ENCODE results near the gene ELF1.
"Not testable (repeated sequence)": the region's sequence is repeated elsewhere in the genome, so short reads cannot be mapped to it uniquely, and the experiment has no call there.

The ELF1 gene

DNA sequence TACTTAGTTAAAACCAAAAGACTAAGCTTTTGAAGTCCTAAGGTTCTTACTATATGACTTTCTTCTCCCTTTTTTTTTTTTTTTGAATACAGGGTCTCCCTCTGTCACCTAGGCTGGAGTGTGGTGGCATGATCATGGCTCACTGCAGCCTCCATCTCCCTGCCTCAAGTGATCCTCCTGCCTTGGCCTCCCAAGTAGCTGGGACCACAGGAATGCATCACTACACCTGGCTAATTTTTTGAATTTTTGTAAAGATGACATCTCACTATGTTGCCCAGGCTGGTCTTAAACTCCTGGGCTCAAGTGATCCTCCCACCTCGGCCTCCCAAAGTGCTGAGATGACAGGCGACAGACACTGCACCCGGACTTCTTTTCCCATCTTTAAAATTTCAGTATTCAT is 89.2 kb downstream of the ELF1 start:
- not testable (repeated sequence) for DNase-seq

DNA sequence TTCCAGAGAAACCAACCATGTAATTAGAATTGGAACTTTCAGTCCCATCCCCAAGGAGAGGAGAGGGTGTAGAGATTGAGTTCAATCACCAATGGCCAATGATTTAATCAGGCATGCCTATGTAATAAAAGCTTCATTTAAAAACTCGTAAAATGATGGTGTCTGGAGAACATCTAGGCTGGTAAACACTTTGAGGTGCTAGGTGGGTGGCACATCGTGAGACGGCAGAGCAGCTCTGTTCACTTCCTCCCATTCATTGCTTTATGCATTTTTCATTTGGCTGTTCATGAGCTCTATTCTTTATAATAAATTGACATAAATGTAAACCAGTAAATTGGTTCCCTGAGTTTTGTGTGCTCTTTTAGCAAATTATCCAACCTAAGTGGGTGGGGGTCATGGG is 90.1 kb downstream of the ELF1 start:
- no peak for DNase-seq

DNA sequence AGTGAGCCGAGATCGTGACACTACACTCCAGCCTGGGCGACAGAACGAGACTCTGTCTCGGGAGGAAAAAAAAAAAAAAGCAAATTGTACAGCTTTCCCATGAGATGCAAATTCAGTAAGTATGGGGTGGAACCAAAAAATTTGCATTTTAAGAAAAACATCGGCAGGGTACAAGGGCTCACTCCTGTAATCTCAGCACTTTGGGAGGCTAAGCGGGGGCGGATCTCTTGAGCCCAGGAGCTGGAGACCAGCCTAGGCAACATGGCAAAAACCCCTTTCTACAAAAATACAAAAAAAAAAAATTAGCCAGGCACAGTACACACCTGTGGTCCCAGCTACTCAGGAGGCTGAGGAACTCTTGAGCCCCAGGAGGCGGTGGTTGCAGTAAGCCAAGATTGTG is 91.2 kb downstream of the ELF1 start:
- DNase-seq, result no peak

DNA sequence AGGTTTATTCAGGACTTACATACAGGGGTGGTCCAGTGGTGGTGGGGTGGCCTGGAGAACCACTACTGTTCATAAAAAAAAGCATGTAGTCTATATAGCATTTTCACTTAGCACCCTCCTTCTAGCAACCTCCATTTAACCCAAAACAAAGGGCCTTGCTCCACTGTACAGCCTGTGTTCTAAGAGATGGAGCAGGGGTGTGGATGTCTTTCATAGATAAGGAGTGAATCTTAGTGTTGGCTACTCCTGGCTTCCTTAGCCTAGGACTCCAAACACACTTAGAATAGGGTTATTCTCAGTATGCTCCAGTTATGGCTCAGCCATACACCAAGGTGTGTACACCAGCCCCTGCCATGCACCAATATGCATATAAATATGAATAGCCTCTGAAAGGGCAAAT is 95.2 kb downstream of the ELF1 start:
- no peak for DNase-seq

DNA sequence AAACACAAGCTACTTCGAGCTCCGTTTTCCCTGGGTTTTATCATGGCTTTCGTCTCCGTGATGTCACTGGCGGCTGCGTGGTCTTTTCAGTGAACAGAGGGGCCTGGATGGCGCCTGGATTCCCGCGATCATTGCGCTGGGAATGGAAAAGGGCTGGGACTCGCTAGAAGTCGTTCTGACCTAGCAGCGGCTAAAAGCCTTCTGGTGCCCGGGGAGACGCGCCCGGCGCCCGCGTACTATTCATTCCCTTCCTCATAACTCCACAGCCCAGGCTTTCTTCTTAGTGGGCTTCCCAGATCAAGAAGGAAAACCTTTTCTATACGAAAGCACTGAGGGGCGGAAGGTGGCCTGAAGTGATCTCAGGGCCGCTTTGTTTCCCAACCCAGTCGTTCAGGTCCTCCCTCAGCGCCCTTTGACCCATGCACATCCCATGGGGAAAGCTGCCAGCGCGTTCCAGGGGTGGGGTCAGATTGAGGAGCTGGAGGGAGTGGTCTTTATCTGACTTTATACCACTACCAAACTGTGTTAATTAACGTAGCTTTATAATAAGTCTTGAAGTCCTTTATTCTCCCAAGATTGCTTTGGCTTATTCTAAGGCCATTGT is 96.6 kb downstream of the ELF1 start:
- DNase-seq, result no peak

DNA sequence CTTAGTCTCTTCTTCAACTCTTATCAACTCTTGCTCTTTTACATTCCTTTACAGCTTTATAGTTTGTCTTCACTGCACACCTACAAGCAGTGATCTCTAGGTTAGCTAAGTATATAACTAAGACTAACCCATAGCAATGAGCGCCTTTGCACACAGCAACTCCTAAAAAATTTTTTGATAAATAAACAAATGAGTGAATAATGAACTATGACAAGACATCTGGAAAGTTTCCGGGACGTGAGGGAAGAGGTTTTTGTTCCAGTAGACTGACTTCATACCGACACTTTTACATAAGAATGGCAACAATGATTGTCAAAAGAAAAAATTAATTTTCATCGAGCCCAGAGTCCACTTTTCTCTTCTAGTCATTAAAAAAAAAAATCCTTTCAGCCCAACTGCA is 98.3 kb downstream of the ELF1 start:
- no peak for DNase-seq

DNA sequence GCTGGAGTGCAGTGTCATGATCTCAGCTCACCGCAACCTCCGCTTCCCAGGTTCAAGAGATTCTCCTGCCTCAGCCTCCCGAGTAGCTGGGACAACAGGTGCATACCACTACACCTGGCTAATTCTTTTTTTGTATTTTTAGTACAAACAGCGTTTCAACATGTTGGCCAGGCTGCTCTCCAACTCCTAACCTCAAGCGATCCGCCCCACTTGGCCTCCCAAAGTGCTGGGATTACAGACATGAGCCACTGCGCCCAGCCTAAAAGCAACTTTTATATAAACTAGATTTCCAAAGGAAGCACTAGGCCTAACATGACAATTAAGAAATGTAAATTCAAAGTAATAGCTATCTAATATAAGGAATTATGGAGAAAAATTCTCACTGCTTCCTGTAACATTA is 99.2 kb downstream of the ELF1 start:
- DNase-seq, result not testable (repeated sequence)

DNA sequence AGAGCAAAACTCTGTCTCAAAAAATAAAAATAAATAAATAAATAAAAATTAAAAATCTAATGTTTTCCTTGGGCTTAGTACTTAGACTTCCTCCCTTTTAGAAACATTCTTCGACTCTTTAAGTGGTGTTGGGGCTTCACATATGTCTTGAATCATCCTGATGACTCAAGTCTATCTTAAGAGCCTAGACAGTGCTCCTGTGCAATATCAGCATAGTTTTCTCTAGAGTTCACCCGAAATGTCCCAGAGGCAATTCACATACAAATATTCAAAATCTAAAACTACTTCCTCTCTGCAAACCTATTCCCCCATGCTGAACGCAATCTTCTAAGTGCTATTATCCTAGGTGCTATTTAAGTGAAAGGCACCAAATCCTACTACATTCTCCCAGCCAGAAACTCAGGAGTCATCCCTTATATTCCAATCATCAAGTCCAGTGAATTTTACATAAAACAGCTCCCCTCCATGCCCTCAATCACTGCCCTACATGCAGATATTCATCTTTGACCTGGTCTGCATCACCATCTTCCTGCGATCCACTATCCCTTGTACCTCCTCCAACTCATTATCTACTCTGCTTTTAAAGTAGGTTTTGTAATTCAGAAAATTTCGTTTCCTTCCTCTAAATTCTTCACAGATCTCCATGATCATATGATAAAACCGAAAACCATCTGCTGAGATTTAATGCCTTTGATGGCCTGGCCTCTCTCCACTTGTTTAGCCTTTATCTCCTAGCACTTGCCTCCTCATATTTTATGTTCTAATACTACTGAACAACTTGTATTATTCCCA is 102.7 kb downstream of the ELF1 start:
- DNase-seq, result no peak

DNA sequence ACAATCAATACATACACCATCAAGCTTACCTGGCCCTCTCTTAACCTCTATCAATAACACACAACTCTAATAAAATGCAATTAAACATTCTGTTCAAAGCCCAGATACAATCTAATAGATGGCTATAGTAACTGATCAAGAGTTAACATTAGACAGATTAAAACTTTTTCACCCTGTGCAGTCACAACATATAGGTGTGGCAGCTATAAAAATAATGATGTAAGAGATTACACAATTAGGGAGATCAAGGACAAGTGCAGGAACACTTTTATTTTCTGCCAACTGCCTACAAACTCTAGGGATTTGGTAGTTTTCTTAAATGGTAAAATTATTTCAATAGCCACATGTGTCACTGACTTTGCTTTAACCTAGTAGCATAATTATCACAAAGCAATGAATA is 104.3 kb downstream of the ELF1 start:
- DNase-seq, result not testable (repeated sequence)

DNA sequence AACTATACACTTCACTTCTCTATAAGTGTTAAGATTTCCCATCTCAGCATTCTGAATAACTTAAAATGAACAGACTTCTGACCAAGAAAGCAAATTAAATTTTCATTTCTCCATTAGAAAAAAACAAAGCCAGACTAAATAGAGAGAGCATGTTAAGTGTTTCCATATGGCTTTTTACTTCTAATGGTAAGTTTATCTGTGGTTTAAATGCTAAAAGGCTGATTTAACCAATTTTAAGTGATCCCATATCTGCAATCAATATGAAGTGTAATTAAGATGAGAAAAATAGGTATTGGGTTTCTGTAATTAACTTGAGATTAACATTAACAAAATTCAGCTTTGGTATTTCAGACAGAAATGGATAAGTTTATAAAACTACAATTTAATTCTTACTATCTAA is 107.8 kb downstream of the ELF1 start:
- DNase-seq, result no peak

DNA sequence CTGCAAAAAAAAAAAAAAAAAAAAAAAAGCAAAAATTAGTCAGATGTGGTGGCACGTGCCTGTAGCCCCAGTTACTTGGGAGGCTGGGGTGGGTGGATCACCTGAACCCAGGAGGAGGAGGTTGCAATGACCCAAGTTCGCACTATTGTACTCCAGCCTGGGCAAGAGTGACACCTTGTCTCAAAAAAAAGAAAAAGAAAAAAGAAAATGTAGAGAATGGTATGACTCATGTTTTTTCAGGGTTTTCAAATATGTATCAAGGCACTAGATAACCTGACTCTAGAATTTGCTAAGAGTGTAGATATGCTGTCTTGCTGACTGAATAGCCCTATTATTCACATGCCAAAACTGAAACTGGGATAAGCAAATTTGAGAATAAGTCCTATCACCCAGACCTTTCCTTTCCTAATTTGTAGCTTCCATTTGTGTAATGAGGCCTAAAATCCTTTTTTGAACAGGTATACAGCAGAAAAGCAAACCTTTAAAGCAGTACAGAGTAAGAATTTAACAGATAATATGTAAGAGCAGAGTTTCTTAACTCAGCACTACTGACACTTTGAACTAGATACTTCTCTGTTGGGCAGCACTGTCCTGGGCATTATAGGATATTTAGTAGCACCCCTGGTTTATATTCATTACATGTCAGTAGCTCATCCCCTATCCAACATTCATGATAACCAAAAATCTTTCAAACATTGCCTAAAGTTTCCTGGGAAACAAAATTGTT is 108.6 kb downstream of the ELF1 start:
- no peak for DNase-seq

DNA sequence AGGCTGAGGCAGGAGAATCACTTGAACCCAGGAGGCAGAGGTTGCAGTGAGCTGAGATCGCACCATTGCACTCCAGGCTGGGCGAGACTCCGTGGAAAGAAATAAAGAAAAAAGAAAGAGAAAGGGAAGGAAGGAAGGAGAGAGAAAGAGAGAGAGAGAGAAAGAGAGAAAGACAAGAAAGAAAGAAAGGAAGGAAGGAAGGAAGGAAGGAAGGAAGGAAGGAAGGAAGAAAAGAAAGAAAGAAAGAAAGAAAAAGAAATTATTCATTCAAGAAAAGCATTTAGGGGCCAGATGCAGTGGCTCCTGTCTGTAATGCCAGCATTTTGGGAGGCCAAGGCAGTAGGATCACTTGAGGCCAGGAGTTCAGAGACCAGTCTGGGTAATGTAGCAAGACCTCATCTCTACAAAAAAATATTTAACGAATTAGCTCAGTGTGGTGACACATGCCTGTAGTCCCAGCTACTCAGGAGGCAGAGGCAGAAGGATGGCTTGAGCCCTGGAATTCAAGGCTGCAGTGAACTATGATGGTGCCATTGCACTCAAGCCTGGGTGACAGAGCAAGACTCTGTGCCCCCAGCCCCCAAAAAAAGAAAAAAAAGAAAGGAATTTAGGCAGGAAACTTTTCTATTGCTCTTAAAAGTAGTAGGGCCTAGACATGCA is 109.4 kb downstream of the ELF1 start:
- DNase-seq, result not testable (repeated sequence)

DNA sequence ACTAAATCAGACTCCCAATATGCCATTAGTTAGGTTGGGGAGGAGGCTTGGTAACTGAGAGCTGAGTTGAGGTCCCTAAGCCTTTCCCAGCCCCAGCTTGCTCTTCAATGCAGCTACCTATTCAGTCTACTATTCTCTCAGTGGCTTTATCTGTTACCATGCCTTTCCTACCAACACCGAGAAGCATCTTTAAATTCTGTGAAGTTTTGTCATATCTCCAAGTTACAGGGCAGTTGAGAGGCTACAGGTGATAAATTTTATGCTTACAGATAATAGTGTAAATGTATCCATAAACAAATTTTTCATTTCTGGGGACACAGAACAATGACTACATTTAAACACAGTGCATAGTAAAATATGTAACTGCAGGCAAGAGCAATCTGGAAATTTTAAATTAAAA is 110.6 kb downstream of the ELF1 start:
- DNase-seq, result no peak

DNA sequence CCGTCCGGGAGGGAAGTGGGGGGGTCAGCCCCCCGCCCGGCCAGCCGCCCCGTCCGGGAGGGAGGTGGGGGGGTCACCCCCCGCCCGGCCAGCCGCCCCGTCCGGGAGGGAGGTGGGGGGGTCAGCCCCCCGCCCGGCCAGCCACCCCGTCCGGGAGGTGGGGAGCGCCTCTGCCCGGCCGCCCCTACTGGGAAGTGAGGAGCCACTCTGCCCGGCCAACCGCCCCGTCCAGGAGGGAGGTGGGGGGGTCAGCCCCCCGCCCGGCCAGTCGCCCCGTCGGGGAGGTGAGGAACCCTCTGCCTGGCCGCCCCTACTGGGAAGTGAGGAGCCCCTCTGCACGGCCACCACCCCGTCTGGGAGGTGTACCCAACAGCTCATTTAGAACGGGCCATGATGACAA is 118.1 kb downstream of the ELF1 start:
- not testable (repeated sequence) for DNase-seq

DNA sequence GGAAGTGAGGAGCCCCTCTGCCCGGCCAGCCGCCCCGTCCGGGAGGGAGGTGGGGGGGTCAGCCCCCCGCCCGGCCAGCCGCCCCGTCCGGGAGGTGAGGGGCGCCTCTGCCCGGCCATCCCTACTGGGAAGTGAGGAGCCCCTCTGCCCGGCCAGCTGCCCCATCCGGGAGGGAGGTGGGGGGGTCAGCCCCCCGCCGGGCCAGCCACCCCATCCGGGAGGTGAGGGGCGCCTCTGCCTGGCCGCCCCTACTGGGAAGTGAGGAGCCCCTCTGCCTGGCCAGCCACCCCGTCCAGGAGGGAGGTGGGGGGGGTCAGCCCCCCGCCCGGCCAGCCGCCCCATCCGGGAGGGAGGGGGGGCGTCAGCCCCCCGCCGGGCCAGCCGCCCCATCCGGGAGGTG is 118.5 kb downstream of the ELF1 start:
- not testable (repeated sequence) for DNase-seq

DNA sequence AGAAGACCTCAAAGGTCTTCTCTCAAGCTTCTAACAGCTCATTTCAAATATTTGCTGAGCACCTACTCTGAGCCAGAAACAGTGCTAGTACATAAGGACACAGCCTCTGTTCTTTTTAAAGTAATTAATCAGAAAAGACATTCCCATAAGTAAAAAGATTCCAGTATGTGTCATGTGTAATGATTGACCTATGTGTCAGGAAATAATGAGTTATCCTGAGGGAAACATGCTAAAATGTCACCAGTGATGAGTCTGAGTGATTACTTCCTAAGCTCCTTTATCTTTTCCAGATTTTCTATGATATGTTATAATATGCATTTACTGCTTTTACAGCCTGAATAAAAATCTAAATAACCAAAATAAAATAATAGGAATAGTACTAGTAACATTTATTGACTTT is 122.1 kb downstream of the ELF1 start:
- no peak for DNase-seq

DNA sequence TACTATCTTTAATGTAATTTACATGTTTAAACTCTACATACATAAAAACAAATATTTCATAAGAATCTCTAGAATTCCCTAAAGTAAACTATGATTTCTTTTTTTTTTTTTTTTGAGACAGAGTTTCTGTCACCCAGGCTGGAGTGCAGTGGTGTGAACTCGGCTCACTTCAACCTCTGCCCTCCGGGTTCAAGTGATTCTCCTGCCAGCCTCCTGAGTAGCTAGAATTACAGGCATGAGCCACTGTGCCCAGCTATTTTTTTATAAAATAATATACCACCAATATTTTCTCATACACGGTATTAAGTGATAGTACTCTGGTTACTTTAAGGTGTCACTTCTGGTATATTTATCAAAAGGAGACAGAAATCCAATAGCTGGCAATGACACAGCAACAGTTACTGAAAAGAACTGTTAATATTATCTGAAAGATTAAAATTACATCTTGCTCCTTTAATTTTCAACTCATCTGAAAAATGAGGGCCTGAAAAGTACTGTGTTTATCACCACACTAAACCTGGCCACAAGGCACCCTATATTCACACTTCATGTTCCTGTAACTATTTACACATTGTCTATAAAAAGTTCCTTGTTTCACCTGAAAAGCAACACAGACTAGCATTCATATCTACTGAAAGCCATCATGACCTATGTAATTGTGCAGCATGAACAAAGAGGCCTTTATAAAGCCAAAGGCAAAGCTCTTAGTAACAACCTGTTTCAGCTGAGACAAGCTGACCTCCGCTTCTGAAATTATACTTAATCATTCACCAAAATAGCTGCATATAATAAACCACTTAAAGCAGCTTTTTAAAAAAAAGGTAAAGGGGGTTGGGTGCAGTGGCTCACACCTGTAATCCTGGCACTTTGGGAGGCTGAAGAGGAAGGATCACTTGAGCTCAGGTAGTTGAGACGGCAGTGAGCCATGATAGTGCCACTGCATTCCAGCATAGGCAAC is 123.6 kb downstream of the ELF1 start:
- DNase-seq, result no peak

DNA sequence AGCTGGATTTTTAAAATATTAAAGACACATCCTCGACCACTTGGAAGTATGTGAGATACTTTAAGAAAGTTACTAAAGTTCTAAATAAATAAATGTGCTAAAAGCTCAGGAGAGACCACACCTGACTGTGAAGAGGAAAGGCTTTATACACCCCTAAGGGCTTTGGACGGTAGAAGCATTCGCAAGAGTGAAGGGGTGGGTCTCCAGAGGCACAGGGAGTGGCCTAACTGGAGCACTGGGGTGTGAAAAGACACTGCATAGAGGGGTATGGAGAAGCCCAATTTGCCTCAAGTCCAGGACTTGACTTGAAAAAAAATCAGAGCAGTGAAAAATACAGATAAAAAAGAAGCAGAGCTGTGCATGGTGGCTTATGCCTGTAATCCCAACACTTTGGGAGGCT is 125.5 kb downstream of the ELF1 start:
- not testable (repeated sequence) for DNase-seq

DNA sequence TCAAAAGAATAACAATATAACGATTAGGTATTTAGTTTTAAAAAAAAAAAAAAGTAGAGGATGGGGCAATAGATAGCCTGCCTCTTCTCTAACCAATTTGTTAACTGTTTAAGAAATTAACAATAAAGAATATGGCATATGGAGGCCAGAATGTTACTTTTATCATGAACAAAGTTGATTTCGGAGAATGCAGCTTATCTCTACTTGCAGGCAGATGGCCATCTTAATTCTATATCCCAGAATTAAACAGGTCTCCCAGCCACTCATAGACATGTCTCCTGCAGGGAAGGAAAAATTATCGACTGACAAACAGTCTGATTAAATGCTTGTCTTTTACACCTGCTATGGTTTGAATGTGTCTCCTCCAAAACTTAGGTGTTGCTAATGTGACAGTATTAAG is 133.1 kb downstream of the ELF1 start:
- no peak for DNase-seq

DNA sequence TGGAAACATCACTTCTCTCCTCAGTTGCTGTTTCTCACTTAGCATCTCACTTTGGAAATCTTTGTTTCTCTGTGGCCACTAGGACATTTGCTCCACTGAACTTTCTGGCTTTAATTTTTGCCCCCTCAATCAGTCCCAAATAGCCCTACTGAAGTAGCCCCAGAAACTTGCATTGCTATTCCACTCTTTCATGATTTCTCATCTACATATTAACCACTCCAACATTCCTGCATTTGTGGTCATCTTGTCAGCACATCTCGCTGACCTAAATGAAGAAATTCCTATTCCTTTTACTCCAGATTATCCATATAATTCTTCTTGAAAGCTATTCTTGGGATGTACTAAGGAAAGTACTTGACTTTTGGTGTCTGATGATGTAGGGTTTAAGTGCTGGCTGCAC is 134.9 kb downstream of the ELF1 start:
- not testable (repeated sequence) for DNase-seq

Measured in CD4-positive, alpha-beta T cell treated with Interferon gamma for 1 hour (primary cell).